Breast epithelium (tissue), 3 donors: Measurements from ENCODE around the gene FOXD2.

Source experiments
- CTCF ChIP-seq, 3 donors: fragments of 450-650 bp; IDR thresholded peaks; one replicate each; pipeline ENCODE4 v1.5.1; 2016 to 2017; ENCODE audit warnings: antibody characterized with exemption in 3 of 3, mild to moderate bottlenecking in 3 of 3, moderate library complexity in 3 of 3
- POLR2AphosphoS5 ChIP-seq, 3 donors: sonication (generic); formaldehyde crosslinking; IDR thresholded peaks; one replicate each; pipeline ENCODE4 v1.6.1; 2017; ENCODE audit warnings: antibody characterized with exemption in 3 of 3

- TF ChIP-seq CTCF (IDR thresholded peaks at IDR 0.05) = no peak
- TF ChIP-seq POLR2AphosphoS5 (IDR thresholded peaks at IDR 0.05) = no peak
Observed at GRCh38 chr1:47487850-47488450, 50.1 kb downstream of the FOXD2 start.
